Ectodermal cell (in vitro differentiated cells): Measurements from ENCODE around the gene POLR1A.
A peak's percentile ranks its signal among the peaks of the same experiment; 100 is the strongest.

Experiments
- H3K27ac ChIP-seq: 2 replicates; pipeline ENCODE4 v1.7.0; 2013; ENCODE audit warnings: mild to moderate bottlenecking, low read depth, low read length; ENCODE audit not compliant: insufficient read depth, poor library complexity, severe bottlenecking
- H3K27me3 ChIP-seq: 2 replicates; pipeline ENCODE4 v1.7.0; 2013; ENCODE audit warnings: mild to moderate bottlenecking, low read length; ENCODE audit not compliant: insufficient read depth, control insufficient read depth, poor library complexity, severe bottlenecking
- H3K36me3 ChIP-seq: one replicate; pipeline ENCODE4 v1.7.0; 2013; ENCODE audit warnings: low read length; ENCODE audit not compliant: control insufficient read depth, insufficient read depth
- H3K4me1 ChIP-seq: one replicate; pipeline ENCODE4 v1.7.0; 2013; ENCODE audit warnings: low read length; ENCODE audit not compliant: control insufficient read depth, insufficient read depth
- H3K4me3 ChIP-seq: 2 replicates; pipeline ENCODE4 v1.7.0; 2013; ENCODE audit warnings: low read depth, low read length, control low read depth; ENCODE audit not compliant: insufficient read depth
- H3K9me3 ChIP-seq: 2 replicates; pipeline ENCODE4 v1.7.0; 2013; ENCODE audit warnings: mild to moderate bottlenecking, low read length, moderate library complexity; ENCODE audit not compliant: control insufficient read depth
- WGBS, 2 experiments: methylation state at CpG; one replicate each; pipeline ENCODE4 v1.1.7; 2013; ENCODE audit warnings: missing lambda C conversion rate in 2 of 2; 5-methylcytosine and 5-hydroxymethylcytosine counted together

POLR1A gene

DNA sequence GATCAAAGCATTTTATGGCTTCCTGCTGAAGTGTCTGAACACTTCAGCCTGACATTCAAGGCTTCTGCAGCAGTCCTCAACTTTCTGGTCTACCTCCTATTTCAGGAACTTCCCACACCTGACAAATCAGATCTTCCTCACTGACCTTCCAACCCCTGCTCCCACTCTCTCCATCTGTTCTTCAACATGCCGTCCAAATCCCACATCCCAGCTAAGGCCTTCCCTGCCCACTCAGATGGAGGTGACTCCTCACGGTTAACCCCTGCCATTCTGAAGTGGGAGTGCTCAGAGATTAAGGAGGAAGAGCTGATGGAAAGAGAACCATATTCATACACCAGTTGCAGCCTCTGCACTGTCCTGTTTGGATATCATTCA, 104.8 kb downstream of the POLR1A start:
- no peaks in the 10 kb centered on the region for H3K27me3 ChIP-seq
- peaks cover 23% of the 10 kb centered on the region for H3K4me1 ChIP-seq
- no peaks in the 10 kb centered on the region for H3K36me3 ChIP-seq
- H3K9me3 ChIP-seq: peaks cover 2% of the 10 kb centered on the region
- H3K27ac ChIP-seq: no peak overlapping the region
- WGBS, 2 experiments: 82 to 83% methylated on average over 2 of the region's 2 CpGs
- H3K4me3 ChIP-seq: no peak overlapping the region

DNA sequence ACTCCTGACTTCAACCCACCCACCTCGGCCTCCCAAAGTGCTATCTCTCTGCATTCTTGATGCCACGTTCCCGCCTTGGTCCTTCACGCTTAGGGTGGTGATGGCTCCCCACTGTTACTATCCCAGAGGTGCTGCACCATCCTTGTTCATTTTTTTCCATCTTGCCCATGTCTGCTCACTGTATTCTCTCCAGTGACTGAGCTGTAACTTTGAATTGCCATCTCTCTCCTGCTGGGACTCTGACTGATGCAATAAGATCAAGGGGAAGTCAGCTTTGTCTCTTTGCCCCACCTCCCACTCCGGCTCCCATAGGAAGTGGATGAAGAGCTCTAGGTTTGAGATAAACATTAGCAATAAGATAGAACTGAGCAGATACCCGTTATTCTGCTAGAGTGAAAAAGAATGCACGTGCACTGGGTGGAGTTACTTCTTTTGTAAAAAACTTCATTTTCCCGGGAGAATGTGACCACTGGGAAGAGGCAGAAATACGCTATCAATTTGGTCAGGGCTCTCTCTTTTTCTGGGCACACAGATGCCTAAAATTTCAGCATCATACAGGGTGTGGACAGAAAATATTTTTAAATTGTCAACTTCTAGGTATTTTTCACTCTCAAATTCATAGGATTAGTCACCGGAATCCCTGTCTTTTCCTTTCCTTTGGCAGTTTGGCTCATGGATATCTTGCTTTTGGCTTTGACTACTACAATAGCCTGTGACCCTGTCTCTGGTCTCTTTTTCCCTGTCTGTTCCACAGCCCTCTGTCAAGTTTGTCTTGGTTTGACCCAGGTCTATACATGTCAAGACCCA, 105.4 kb downstream of the POLR1A start:
- Histone ChIP-seq H3K36me3 (no peaks in the 10 kb centered on the region), H3K4me1 (peaks cover 23% of the 10 kb centered on the region), H3K9me3 (no peaks in the 10 kb centered on the region), H3K4me3 (no peak overlapping the region), H3K27me3 (no peaks in the 10 kb centered on the region), H3K27ac (no peak overlapping the region)
- WGBS, 2 experiments: 92 to 93% methylated on average over 10 of the region's 10 CpGs

DNA sequence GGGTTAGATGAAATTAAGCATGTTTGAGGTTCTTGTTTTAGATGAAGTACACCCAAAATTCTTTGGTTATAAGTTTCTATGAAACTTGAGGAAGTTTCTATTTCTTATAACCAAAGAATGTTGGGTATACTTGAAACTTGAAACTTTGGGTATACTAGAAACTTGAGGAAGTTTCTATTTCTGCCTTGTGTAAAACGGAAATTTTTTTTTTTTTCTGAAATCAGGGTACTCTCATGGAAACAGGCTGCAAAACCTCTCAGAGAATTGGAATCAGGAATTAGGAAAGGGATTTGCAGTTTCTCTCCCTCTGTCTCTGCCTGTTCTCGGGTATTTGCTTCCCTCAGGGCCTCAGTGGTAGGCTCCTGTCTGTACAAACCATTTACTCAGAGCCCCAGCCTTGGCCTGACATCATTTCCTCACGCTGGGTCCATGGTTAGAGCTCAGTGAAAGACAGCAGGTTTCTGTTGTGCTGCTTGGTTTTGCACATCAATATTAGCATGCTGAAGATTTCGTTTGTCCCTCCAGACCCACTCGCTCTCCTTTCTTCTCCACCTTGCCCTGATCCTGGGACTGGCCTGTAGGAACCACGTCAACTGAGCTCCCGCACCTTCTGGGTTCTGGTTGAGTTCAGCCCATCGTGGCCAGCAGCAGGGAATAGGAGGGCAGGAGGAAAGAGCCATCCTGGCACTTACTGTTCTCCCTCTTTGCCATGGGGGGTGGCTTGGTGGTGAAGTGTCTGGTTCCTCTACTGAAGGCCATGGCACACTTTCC, 106.4 kb downstream of the POLR1A start:
- Histone ChIP-seq H3K4me1 (peaks cover 23% of the 10 kb centered on the region), H3K4me3 (no peak overlapping the region), H3K9me3 (no peaks in the 10 kb centered on the region), H3K27ac (no peak overlapping the region), H3K36me3 (no peaks in the 10 kb centered on the region), H3K27me3 (no peaks in the 10 kb centered on the region)
- WGBS, 2 experiments: 85 to 89% methylated on average over 8 of the region's 8 CpGs

DNA sequence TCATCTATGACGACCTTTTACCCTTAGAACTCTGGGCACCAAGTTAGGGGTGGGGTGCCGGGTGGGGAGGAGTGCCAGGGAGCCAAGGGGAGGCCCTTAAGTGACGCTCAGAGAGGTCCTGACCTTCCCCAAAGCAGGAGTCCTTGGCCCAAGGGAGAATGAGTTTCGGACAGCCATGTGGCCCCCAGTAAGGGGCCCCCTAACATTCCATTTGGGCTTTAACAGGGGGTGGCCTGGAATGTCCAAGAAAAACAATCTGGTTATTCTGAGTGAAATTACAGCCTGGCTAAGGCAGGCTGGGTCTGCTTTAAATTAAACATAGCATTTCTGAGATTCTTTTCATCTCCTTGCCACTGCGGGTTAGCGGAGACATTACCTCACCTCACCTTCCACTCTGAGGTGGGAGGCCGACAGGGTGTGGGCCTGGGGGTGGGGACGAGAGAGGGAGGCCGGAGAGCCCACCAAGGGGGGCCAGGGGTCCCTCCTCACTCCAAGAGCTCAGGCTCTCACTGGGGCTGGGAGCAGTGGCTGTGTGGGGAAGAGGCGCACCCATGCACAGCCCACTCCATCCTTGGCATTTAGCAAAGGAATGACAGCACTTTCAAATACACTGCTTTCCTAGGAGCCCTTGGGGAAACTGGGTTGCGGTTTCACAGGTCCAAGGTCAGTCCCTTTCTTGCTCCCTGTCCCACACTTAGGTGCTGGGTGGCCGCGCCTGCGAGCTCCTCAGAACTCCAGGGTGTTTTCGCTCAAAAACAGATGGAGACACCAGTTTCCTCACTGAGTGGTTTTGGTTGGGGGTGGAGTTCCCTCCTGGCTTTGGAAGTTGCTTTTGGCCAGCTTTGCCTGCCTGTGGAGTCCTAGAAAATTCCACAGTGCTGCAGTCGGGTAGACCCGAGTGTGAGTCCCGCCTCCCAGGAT, 107.4 kb downstream of the POLR1A start:
- 84 to 86% methylated on average over 16 to 18 of the region's 18 CpGs for WGBS, 2 experiments
- Histone ChIP-seq H3K27ac (no peak overlapping the region), H3K4me3 (no peak overlapping the region), H3K4me1 (peaks cover 23% of the 10 kb centered on the region), H3K36me3 (no peaks in the 10 kb centered on the region), H3K9me3 (no peaks in the 10 kb centered on the region), H3K27me3 (no peaks in the 10 kb centered on the region)

DNA sequence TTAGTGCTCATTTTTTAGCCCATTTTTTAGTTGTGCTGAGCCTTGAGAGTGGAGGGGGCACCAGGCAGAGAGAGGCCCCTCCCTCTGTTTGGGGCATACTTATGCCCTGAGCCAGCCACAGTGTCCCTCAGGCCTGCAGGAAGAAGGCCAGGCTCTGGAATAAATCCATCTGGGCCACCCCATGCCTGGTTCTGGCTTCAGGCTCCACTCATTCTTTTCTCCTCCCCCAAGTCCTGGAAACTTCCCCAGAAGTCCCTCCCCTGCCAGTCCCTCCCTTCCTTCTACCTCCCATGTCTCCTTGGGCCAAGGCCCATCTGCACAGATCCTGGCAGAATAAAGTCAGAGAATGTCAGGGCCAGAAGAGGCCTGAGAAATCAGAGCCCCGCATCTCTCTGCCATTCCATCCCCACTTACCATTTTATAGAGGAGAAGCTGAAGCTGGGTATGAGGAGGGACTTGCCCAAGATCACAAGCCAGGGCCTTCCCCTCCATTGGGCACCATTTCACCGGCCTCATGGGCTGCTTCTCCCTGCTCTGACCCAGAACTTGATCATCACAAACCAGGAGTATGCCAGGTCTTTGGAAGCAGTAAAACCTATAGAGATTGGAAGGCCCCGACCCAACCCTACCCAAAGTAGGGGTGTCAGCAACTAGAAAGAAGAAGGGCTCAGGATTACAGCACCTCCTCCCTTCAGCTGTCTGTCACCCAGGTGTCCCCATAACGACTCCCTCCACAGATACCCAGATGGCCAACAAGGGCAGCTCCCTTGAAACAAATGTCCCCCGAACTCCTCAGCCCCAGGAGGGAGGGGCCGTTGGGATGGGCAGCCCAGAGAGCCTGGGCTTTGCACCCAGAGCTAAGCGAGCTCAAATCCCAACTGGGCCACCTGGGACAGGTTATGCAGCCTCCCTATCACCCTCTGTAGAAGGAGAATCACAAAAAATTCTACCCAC, 108.4 kb downstream of the POLR1A start:
- Histone ChIP-seq H3K27me3 (no peaks in the 10 kb centered on the region), H3K9me3 (no peaks in the 10 kb centered on the region), H3K27ac (peak overlapping the region; percentile 80), H3K4me3 (no peak overlapping the region), H3K36me3 (no peaks in the 10 kb centered on the region), H3K4me1 (peaks cover 23% of the 10 kb centered on the region)
- 91 to 93% methylated on average over 6 to 7 of the region's 7 CpGs for WGBS, 2 experiments

DNA sequence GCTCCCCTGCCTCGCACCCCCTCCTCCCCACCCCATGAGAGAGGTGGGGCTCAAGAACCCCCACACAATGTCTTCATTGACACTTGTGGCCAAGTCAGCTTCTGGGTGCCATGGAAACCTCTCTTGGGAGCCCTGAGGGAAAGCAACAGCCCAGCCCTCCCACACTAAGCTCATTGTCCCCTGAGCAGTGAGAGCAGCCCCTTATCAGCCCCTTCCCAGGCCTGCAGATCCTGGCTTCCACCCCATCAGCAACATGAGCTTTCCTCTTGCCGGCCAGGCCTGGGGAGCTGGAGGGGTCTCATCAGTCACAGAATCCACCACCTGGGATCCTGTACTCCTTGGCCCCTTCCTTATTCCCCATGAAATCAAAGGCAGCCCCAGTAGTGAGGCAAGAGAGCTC, 109.1 kb downstream of the POLR1A start:
- no peaks in the 10 kb centered on the region for H3K9me3 ChIP-seq
- H3K27me3 ChIP-seq: no peaks in the 10 kb centered on the region
- WGBS, 2 experiments: 63 to 84% methylated on average over 2 of the region's 2 CpGs
- no peak overlapping the region for H3K4me3 ChIP-seq
- H3K4me1 ChIP-seq: peaks cover 23% of the 10 kb centered on the region
- peak overlapping the region; percentile 80 for H3K27ac ChIP-seq
- H3K36me3 ChIP-seq: no peaks in the 10 kb centered on the region

DNA sequence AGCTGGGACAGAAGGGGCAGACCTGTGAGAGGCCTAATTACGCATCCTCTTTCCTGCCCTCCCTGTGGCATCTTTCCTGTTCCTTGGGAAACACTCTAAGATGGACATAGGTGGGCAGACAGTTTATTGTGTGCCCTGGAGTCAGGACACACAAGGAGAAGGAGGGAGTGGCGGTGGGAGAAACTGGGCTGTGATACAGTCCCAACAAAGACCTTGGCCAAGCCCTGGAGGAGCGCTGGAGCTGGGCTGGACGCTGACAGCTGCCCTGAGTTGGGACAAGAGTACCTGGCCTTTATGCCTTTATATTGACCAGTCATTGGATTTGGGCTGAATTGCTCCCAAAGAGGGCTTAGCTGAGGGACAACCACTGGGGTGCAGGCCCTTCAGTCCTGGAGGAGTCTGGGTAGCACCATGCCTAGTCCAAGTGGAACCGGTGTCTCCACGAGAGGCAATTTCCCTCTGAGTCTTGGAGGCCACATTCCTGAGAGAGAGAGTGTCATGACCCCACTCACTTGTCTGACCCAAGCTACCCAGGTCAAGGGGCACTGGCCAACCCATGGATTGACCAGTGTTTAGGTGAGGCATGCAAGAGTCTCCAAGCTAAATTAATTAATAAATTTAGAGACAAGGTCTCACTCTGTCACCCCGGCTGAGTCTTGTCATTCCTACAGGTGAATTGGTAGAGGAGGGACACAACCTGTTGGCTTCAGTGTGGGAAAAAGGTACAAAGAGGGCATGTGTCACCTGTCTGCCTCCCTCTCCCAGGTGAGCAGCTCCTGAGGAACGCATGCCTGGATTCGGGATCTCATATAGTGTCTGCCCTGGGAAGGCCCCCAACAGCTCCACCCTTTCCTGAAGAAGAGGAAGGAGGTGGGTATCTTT, 109.8 kb downstream of the POLR1A start:
- 95 to 96% methylated on average over 9 of the region's 9 CpGs for WGBS, 2 experiments
- peaks cover 23% of the 10 kb centered on the region for H3K4me1 ChIP-seq
- no peak overlapping the region for H3K4me3 ChIP-seq
- H3K36me3 ChIP-seq: no peaks in the 10 kb centered on the region
- no peaks in the 10 kb centered on the region for H3K27me3 ChIP-seq
- peak overlapping the region; percentile 18 for H3K27ac ChIP-seq
- no peaks in the 10 kb centered on the region for H3K9me3 ChIP-seq

DNA sequence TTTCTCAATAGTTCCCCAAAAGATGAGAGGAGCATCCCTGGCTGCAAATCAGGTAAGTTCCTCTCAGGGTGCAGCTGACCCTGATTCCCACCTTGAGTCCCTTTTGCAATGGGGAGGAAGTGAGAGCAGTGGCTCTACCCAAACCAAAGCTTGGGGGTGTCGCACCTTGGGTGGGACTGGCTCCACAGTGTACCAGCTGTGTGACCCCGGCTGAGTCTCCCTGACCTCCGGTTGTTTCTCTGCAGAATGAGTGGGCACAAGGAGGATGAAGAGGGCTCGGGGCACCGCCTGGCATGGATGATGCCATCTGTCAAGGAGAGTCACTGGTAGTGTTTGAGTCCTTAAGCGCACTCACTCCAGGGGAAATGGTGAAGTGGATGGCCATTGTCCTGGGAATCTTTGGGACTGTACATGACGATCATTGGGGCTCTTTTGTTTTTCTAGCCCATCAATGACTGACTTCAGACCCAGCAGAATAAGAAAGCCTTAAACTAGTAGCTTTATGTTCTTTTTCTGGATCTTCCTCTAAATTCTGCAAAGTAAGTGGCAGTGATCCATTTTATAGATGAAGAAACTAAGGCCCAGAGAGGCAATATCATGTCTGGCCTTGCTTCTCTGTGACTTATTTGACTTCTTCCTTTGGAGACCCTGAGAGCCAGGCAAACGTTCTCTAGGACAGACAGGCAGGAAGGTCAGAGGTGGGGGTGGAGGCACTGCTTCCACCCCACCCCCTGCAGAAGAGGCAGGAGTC, 110.6 kb downstream of the POLR1A start:
- H3K4me1 ChIP-seq: peaks cover 23% of the 10 kb centered on the region
- 90 to 93% methylated on average over 8 of the region's 8 CpGs for WGBS, 2 experiments
- no peaks in the 10 kb centered on the region for H3K36me3 ChIP-seq
- H3K4me3 ChIP-seq: no peak overlapping the region
- no peak overlapping the region for H3K27ac ChIP-seq
- H3K27me3 ChIP-seq: no peaks in the 10 kb centered on the region
- H3K9me3 ChIP-seq: no peaks in the 10 kb centered on the region
